Keratinocyte (primary cell): ENCODE data around the gene CCDC77.

ENCODE experiments used
- CTCF ChIP-seq, 3 experiments: IDR thresholded peaks in 1 of 3; conservative IDR thresholded peaks in 1 of 3; optimal IDR thresholded peaks in 1 of 3; 2 replicates in 2 of 3; 3 replicates in 1 of 3; pipeline versions ENCODE3 to v1.5.1; 2011; ENCODE audit warnings: low read length in 3 of 3, mild to moderate bottlenecking in 3 of 3, moderate library complexity in 2 of 3, control low read depth in 1 of 3, inconsistent platforms in 1 of 3; ENCODE audit not compliant: insufficient read depth in 2 of 3; ENCODE audit errors: extremely low read depth in 1 of 3
- EZH2 ChIP-seq: IDR thresholded peaks from one replicate; pipeline ENCODE4 v1.6.1; 2012; ENCODE audit warnings: inconsistent platforms, mild to moderate bottlenecking, low read length, moderate library complexity

- TF ChIP-seq CTCF (optimal IDR thresholded peaks at IDR 0.05 in 1 of 3, IDR thresholded peaks at IDR 0.05 in 1 of 3, conservative IDR thresholded peaks at IDR 0.05 in 1 of 3; ENCODE audit: extremely low read depth in 1 of 3, insufficient read depth in 2 of 3, low read length in 3 of 3) = no peak
- TF ChIP-seq EZH2 = no peak
These were observed 13.4 kb upstream of the CCDC77 start for GRCh38 chr12:388012-388411.
